Measurements from ENCODE around the gene FRMD3.

Gene FRMD3

DNA sequence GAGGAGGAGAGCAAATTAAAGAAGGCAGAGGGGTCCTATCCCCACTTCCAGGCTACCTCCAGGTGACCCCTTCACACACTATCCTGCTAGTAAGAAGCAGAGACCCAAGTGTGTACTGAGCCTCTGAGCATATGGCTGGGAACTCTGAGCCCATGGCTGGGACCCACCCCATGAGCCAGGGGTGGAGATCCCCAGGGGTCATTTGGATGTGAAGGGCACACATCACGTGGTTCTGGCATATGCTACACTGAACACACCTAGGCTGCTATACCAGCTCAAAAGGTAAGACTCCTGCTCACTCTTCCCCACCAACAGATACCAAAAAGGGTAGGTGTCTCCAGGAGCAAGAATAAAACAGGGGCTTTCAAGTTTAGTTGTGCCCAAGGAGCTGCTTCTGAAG is 149.9 kb downstream of the FRMD3 start:
- no peak for DNase-seq (ENCODE audit: low spot score)
- TF ChIP-seq, protein P1, sequence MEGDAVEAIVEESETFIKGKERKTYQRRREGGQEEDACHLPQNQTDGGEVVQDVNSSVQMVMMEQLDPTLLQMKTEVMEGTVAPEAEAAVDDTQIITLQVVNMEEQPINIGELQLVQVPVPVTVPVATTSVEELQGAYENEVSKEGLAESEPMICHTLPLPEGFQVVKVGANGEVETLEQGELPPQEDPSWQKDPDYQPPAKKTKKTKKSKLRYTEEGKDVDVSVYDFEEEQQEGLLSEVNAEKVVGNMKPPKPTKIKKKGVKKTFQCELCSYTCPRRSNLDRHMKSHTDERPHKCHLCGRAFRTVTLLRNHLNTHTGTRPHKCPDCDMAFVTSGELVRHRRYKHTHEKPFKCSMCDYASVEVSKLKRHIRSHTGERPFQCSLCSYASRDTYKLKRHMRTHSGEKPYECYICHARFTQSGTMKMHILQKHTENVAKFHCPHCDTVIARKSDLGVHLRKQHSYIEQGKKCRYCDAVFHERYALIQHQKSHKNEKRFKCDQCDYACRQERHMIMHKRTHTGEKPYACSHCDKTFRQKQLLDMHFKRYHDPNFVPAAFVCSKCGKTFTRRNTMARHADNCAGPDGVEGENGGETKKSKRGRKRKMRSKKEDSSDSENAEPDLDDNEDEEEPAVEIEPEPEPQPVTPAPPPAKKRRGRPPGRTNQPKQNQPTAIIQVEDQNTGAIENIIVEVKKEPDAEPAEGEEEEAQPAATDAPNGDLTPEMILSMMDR (IDR thresholded peaks at IDR 0.05; ENCODE audit: extremely low read depth, insufficient read depth, missing control alignments): no peak
- in situ Hi-C loops (cut with MboI; ENCODE audit: low pct_unique_long_range_greater_than_20kb, low sequenced_read_pairs, unreplicated experiment): no loop called here

DNA sequence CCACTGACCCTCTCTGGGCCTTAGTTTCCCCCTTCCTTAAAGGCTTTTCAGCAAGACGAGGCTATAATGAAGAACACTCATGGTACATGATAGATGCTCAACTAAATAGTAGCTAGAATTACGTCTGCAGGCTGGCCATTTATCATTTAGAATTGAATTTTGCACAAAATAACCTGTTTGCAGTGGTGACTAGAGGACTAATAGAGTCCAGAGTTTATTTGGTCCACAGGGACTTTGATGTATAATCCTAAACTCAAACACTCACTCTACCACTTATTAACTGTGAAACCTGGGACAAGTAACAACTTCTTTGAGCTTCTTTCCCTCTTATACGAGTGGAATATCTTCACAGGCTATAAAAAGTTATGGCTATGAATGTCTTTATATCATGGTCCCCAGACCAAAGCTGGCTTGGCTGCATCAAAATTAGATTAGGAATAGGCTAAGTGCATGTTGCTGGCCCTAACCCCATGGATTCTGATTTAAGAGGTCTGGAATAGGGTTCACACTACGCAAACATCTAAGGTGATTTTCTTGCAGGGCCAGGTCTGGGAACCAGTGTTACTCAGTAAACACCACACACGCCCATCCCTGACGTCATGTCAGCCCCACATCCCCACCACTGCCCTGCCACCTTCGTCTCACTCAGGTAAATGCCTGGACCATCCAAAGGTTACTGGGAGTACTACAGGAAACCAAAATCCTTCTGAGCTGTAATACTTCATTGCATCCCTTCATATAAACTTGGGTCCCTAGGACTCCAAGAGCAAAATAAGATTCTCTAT is 150.6 kb downstream of the FRMD3 start:
- DNase-seq (ENCODE audit: low spot score): no peak
- in situ Hi-C loops (cut with MboI; ENCODE audit: low pct_unique_long_range_greater_than_20kb, low sequenced_read_pairs, unreplicated experiment): no loop called here
- TF ChIP-seq, protein P1 (IDR thresholded peaks at IDR 0.05; ENCODE audit: extremely low read depth, insufficient read depth, missing control alignments): no peak

GRCh38 chr9:83385317-83385716 is 152.9 kb downstream of the FRMD3 start:
- DNase-seq (ENCODE audit: low spot score): no peak
- in situ Hi-C loops (cut with MboI; ENCODE audit: low pct_unique_long_range_greater_than_20kb, low sequenced_read_pairs, unreplicated experiment): no loop called here

GRCh38 chr9:83384214-83384613 is 154.0 kb downstream of the FRMD3 start:
- in situ Hi-C loops (cut with MboI; ENCODE audit: low pct_unique_long_range_greater_than_20kb, low sequenced_read_pairs, unreplicated experiment): no loop called here
- TF ChIP-seq, protein P1 (IDR thresholded peaks at IDR 0.05; ENCODE audit: extremely low read depth, insufficient read depth, missing control alignments): no peak
- DNase-seq (ENCODE audit: low spot score): no peak

More at GRCh38 chr9:83385317-83385716, 152.9 kb downstream of the FRMD3 start:
- TF ChIP-seq, protein P1 (IDR thresholded peaks at IDR 0.05; ENCODE audit: extremely low read depth, insufficient read depth, missing control alignments): no peak

- TF ChIP-seq, protein P1 (IDR thresholded peaks at IDR 0.05; ENCODE audit: extremely low read depth, insufficient read depth, missing control alignments): no peak
- in situ Hi-C loops (cut with MboI; ENCODE audit: low pct_unique_long_range_greater_than_20kb, low sequenced_read_pairs, unreplicated experiment): no loop called here
- no peak for DNase-seq (ENCODE audit: low spot score)
These were observed 155.2 kb downstream of the FRMD3 start for GRCh38 chr9:83383034-83383433.

DNA sequence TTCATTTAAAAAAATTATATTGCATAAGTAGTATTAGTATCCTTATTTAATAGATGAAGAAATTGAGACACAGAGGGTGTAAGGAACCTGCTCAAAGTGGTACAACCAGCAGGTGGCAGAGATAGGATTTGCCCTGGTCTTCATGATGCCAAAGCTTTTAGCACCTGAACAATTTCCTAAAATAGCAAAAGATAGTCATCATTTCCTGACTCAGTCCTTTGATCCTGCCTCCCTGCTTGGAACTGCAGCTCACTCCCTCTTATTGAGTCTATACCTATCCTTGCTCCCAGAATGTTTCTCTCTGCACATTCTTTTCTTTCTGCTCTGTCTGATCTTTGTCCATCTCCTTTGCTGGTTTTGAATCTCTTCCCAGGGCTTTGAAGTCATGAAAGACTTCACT is 155.8 kb downstream of the FRMD3 start:
- DNase-seq (ENCODE audit: low spot score): no peak
- TF ChIP-seq, protein P1 (IDR thresholded peaks at IDR 0.05; ENCODE audit: extremely low read depth, insufficient read depth, missing control alignments): peak; percentile 5
- in situ Hi-C loops (cut with MboI; ENCODE audit: low pct_unique_long_range_greater_than_20kb, low sequenced_read_pairs, unreplicated experiment): no loop called here

Data from GM13977 (cell line).